IPS-18c (cell line): Measurements from ENCODE around the gene C19orf85.

Experiments
- H3K4me3 ChIP-seq: 2 replicates; pipeline ENCODE4 v1.7.0; 2013; ENCODE audit warnings: low read depth, mild to moderate bottlenecking, low read length, moderate library complexity; ENCODE audit not compliant: insufficient read depth
- H3K9me3 ChIP-seq: one replicate; pipeline ENCODE4 v1.6.1; 2013; ENCODE audit warnings: mild to moderate bottlenecking, low read length, moderate library complexity; ENCODE audit not compliant: control insufficient read depth, insufficient read depth

Gene C19orf85

GRCh38 chr19:55491546-55492360 is 27.2 kb upstream of the C19orf85 start:
- no peak overlapping the region for H3K4me3 ChIP-seq
- no peaks in the 10 kb centered on the region for H3K9me3 ChIP-seq

- Histone ChIP-seq H3K9me3 (no peaks in the 10 kb centered on the region), H3K4me3 (no peak overlapping the region)
These were observed 26.2 kb upstream of the C19orf85 start for GRCh38 chr19:55490478-55491432.

- no peaks in the 10 kb centered on the region for H3K9me3 ChIP-seq
- H3K4me3 ChIP-seq, result no peak overlapping the region; the same call in 1 of the 2 replicates
These were observed 25.3 kb upstream of the C19orf85 start for GRCh38 chr19:55489711-55490477.

- peak overlapping the region; percentile 24; the same call in 1 of the 2 replicates for H3K4me3 ChIP-seq
- no peaks in the 10 kb centered on the region for H3K9me3 ChIP-seq
These were observed 24.6 kb upstream of the C19orf85 start for GRCh38 chr19:55488986-55489710.

GRCh38 chr19:55487924-55488687 is 23.6 kb upstream of the C19orf85 start, which contains the start of gene SSC5D:
SSC5D (plus strand) TSS chr19:55488436; CDS start chr19:55488590, 154 bp downstream.
- peak within 1 kb of the TSS; percentile 41 for H3K4me3 ChIP-seq
- no peaks in the 10 kb centered on the region for H3K9me3 ChIP-seq

- Histone ChIP-seq H3K9me3 (no peaks in the 10 kb centered on the region), H3K4me3 (no peak overlapping the region; the same call in 1 of the 2 replicates)
These were observed 22.7 kb upstream of the C19orf85 start for GRCh38 chr19:55486971-55487923.

GRCh38 chr19:55486043-55486970 is 21.8 kb upstream of the C19orf85 start:
- H3K4me3 ChIP-seq, result peak overlapping the region; percentile 83; the same call in 1 of the 2 replicates
- no peaks in the 10 kb centered on the region for H3K9me3 ChIP-seq

GRCh38 chr19:55485439-55486011 is 21.0 kb upstream of the C19orf85 start:
- H3K4me3 ChIP-seq, result peak overlapping the region; percentile 83
- H3K9me3 ChIP-seq, result no peaks in the 10 kb centered on the region

GRCh38 chr19:55484593-55485438 is 20.3 kb upstream of the C19orf85 start, which contains the start of gene NAT14:
NAT14 (plus strand) TSS chr19:55485188; CDS start chr19:55485709, 521 bp downstream.
- Histone ChIP-seq H3K4me3 (peak within 1 kb of the TSS; percentile 83), H3K9me3 (no peaks in the 10 kb centered on the region)

GRCh38 chr19:55483706-55484592 is 19.4 kb upstream of the C19orf85 start:
- Histone ChIP-seq H3K9me3 (no peaks in the 10 kb centered on the region), H3K4me3 (peak overlapping the region; percentile 83)

- Histone ChIP-seq H3K9me3 (no peaks in the 10 kb centered on the region), H3K4me3 (no peak overlapping the region)
These were observed 18.6 kb upstream of the C19orf85 start for GRCh38 chr19:55482967-55483705.
